GM12878 (cell line): ENCODE data around the gene WDR86. TPM values are rescaled to one million over a fixed set of nuclear protein-coding genes. Genes with fewer than 3 reads are reported as not detected.

Experiments used
- ATAC-seq: fragments of 200-7000 bp; cut with Tn5 transposase; 3 replicates; pipeline ENCODE4 v1.9.1; 2020; ENCODE audit warnings: mild to moderate bottlenecking, moderate library complexity
- BruUV-seq: library from RNA; stranded (reverse); fragments of 400-500 nt; replicated peaks from 2 replicates; lab custom pipeline; 2021; lab: Mats Ljungman, UMichigan
- CTCF ChIA-PET: fragments of 300-600 bp; sonication (Branson Sonifier 250); formaldehyde crosslinking; extraction: SDS; loops from one replicate; lab custom pipeline; 2021; ENCODE audit warnings: inconsistent platforms; lab: Yijun Ruan, JAX
- POLR2A ChIA-PET: fragments of 350-600 bp; formaldehyde crosslinking; extraction: SDS; loops from one replicate; lab custom pipeline; 2021; ENCODE audit warnings: inconsistent platforms; lab: Charles Lee
- RAD21 ChIA-PET: fragments of 300-600 bp; sonication (Branson Sonifier 250); formaldehyde crosslinking; loops from one replicate; lab custom pipeline; 2023; ENCODE audit warnings: antibody characterized with exemption; ENCODE audit not compliant: unreplicated experiment; lab: Charles Lee
- SMC1A ChIA-PET: fragments of 300-600 bp; sonication (Branson Sonifier 250); formaldehyde crosslinking; loops from one replicate; lab custom pipeline; 2023; ENCODE audit not compliant: unreplicated experiment, uncharacterized antibody; lab: Charles Lee
- DNase-seq: peaks from one replicate; pipeline ENCODE4 v3.0.0-alpha.2; 2011; ENCODE audit warnings: low read depth, low spot score
- FAIRE-seq: peaks from 3 replicates; lab custom pipeline; 2011; peaks lifted over from hg19 to GRCh38; lab: Jason Lieb, UNC
- H2AFZ ChIP-seq: 2 replicates; pipeline ENCODE4 v1.6.0; 2011; ENCODE audit warnings: low read depth, low read length, control low read depth; ENCODE audit not compliant: control insufficient read depth
- H3K27ac ChIP-seq: 2 replicates; pipeline ENCODE4 v1.5.1; 2011; ENCODE audit warnings: control low read depth; ENCODE audit not compliant: control insufficient read depth, insufficient read depth
- H3K27me3 ChIP-seq, 2 experiments: replicated peaks in 1 of 2; 2 replicates each; pipeline versions ENCODE4 v1.6.0 to v1.6.1; 2011; ENCODE audit warnings: low read length in 1 of 2; ENCODE audit not compliant: control insufficient read depth in 2 of 2, insufficient read depth in 2 of 2
- H3K36me3 ChIP-seq, 2 experiments: 2 replicates each; pipeline ENCODE4 v1.5.1; 2011; ENCODE audit warnings: low read length in 1 of 2; ENCODE audit not compliant: control insufficient read depth in 2 of 2, insufficient read depth in 2 of 2
- H3K4me1 ChIP-seq: 2 replicates; pipeline ENCODE4 v1.6.1; 2011; ENCODE audit warnings: mild to moderate bottlenecking, low read length, moderate library complexity, mixed read lengths; ENCODE audit not compliant: control insufficient read depth, insufficient read depth
- H3K4me2 ChIP-seq: 2 replicates; pipeline ENCODE4 v1.6.0; 2011; ENCODE audit warnings: control low read depth; ENCODE audit not compliant: control insufficient read depth, insufficient read depth
- H3K4me3 ChIP-seq: fragments of 200-600 bp; sonication (generic); 2 replicates; pipeline ENCODE4 v1.5.1; 2016
- H3K79me2 ChIP-seq: 2 replicates; pipeline ENCODE4 v1.6.0; 2011; ENCODE audit warnings: low read length; ENCODE audit not compliant: control insufficient read depth, insufficient read depth
- H3K9ac ChIP-seq: 2 replicates; pipeline ENCODE4 v1.8.0; 2011; ENCODE audit warnings: low read length, control low read depth, mixed read lengths; ENCODE audit not compliant: control insufficient read depth, insufficient read depth
- H3K9me3 ChIP-seq: replicated peaks from 3 replicates; pipeline ENCODE4 v1.5.1; 2011; ENCODE audit warnings: mild to moderate bottlenecking, low read length; ENCODE audit not compliant: control insufficient read depth, insufficient read depth
- H4K20me1 ChIP-seq: 2 replicates; pipeline ENCODE4 v1.6.0; 2011; ENCODE audit not compliant: control insufficient read depth, insufficient read depth
- ASH2L ChIP-seq: fragments of 300-600, 200-600 bp; sonication (generic); IDR thresholded peaks from 2 replicates; pipeline ENCODE4 v1.6.1; 2017; ENCODE audit warnings: low read depth, mild to moderate bottlenecking, borderline replicate concordance
- BACH1 ChIP-seq: fragments of 450-650 bp; IDR thresholded peaks from 2 replicates; pipeline ENCODE4 v1.6.1; 2017; ENCODE audit warnings: mild to moderate bottlenecking, borderline replicate concordance
- CBFB ChIP-seq: IDR thresholded peaks from 2 replicates; pipeline ENCODE4 v1.6.1; 2016; ENCODE audit warnings: antibody characterized with exemption, low read depth
- CEBPB ChIP-seq, 2 experiments: fragments of 150-350 bp in 1 of 2; IDR thresholded peaks; 2 replicates each; pipeline ENCODE4 v1.6.1; 2012 to 2014; ENCODE audit warnings: low read depth in 2 of 2, low read length in 2 of 2, borderline replicate concordance in 1 of 2, inconsistent platforms in 1 of 2
- FOS ChIP-seq: IDR thresholded peaks from 3 replicates; pipeline ENCODE4 v1.6.1; 2011; ENCODE audit warnings: borderline replicate concordance; ENCODE audit not compliant: insufficient read length; ENCODE audit errors: extremely low read depth
- IKZF2 ChIP-seq, 2 experiments: fragments of 450-650 bp; IDR thresholded peaks; 2 replicates each; pipeline ENCODE4 v1.6.1; 2017; ENCODE audit warnings: mild to moderate bottlenecking in 2 of 2, moderate library complexity in 2 of 2
- NR2F1 ChIP-seq: fragments of 450-650 bp; conservative IDR thresholded peaks from 2 replicates; pipeline ENCODE4 v1.6.1; 2017; ENCODE audit warnings: mild to moderate bottlenecking
- SMAD1 ChIP-seq: fragments of 450-650 bp; IDR thresholded peaks from 2 replicates; pipeline ENCODE4 v1.6.1; 2018; ENCODE audit warnings: mild to moderate bottlenecking, low read depth; ENCODE audit not compliant: partially characterized antibody
- ZBED1 ChIP-seq: IDR thresholded peaks from 2 replicates; pipeline ENCODE4 v1.6.1; 2016; ENCODE audit warnings: borderline replicate concordance
- ZNF207 ChIP-seq: fragments of 450-650 bp; IDR thresholded peaks from 2 replicates; pipeline ENCODE4 v1.6.1; 2014; ENCODE audit warnings: antibody characterized with exemption, mild to moderate bottlenecking, borderline replicate concordance
- WGBS: methylation state at CpG from one replicate; pipeline ENCODE4 v1.1.6; 2016; ENCODE audit warnings: low lambda C conversion rate; ENCODE audit not compliant: insufficient replicate concordance, insufficient coverage; ENCODE audit errors: missing lambda C conversion rate; 5-methylcytosine and 5-hydroxymethylcytosine counted together
- in situ Hi-C: fragments of 300-500 bp; cut with MboI; formaldehyde crosslinking; loops from 9 replicates; pipeline ENCODE4 v1.14.3; 2018; ENCODE audit warnings: mixed read lengths
- intact Hi-C: fragments of 100-400 bp; cut with micrococcal nuclease; formaldehyde crosslinking; loops from one replicate; pipeline ENCODE4 v1.14.2; 2022; ENCODE audit not compliant: unreplicated experiment
- polyA plus RNA-seq, 11 experiments: library from polyadenylated mRNA; depleted of rRNA in 4 of 11; unstranded in 6 of 11; stranded (reverse) in 5 of 11; fragments of >200 nt; fragmentation: Nextera tagmentation in 4 of 11; fragmentation: Illumina TruSeq in 1 of 11; extraction: Ambion mirVana in 4 of 11; extraction: Trizol in 1 of 11; gene quantifications; 1 replicate in 1 of 11; 2 replicates in 10 of 11; pipeline versions ENCODE4 v1.2.1 to v1.2.3, GENCODE V29; 2011 to 2016; ENCODE audit warnings: inconsistent platforms in 2 of 11, missing spikeins in 2 of 11, low read depth in 1 of 11
- total RNA-seq, 4 experiments: library from RNA; depleted of rRNA in 3 of 4; stranded (reverse); fragments of >200 nt in 3 of 4; fragmentation: Illumina TruSeq in 1 of 4; extraction: Trizol in 1 of 4; gene quantifications; 2 replicates each; pipeline versions ENCODE4 v1.2.1 to v1.2.3, GENCODE V29; 2013 to 2021
- TF ChIP-seq, protein P1 (sequence below): fragments of 450-650 bp; IDR thresholded peaks from 2 replicates; pipeline ENCODE4 v1.6.1; 2018; ENCODE audit warnings: borderline replicate concordance, mild to moderate bottlenecking; ENCODE audit not compliant: partially characterized antibody
- TF ChIP-seq, protein P2 (sequence below): fragments of 450-650 bp; IDR thresholded peaks from 2 replicates; pipeline ENCODE4 v1.6.1; 2017; ENCODE audit warnings: borderline replicate concordance
- TF ChIP-seq, protein P3 (sequence below): fragments of 150-350 bp; IDR thresholded peaks from 2 replicates; pipeline ENCODE4 v1.6.1; 2016; ENCODE audit warnings: low read depth, low read length
- TF ChIP-seq, protein P4 (sequence below): fragments of 450-650 bp; conservative IDR thresholded peaks from 2 replicates; pipeline ENCODE4 v1.6.1; 2017; ENCODE audit warnings: mild to moderate bottlenecking, moderate library complexity

The WDR86 gene
- total and polyA plus RNA-seq, 10 of the 15 experiments (the other 5 are each of a cell fraction or from before 2014, with no cell fraction given), result 0.05 to 0.19 (median 0.15) TPM; not detected in 7

DNA sequence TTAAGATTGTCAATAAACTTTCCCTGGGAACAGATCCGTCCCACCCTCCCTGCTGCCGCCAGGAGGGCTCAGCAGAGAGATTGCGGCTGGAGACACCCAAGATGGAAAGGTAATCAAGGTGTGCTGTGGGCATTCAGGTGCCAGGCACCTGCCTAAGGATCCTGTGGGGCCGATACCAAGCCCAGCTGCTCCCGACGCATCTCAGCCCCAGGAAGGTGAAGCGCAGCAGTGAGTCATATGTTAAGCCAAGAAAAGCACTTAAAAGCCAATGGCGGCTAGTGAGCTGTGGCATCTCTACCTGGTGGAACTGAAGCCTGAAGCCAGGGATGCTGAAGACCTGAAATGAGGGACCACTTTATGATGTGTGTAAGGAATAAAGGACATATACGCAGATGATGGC is 6.1 kb downstream of the WDR86 start:
- FAIRE-seq, result no peak
- Histone ChIP-seq H3K27me3 (peaks cover under 1 to 1% of the 10 kb centered on the region in 2 experiments; a peak in 1 of 4 replicates), H3K79me2 (no peaks in the 10 kb centered on the region), H3K36me3 (no peaks in the 10 kb centered on the region), H2AFZ (no peak overlapping the region), H3K9me3 (no peaks in the 10 kb centered on the region), H3K4me3 (no peak overlapping the region), H3K27ac (no peak overlapping the region), H4K20me1 (no peaks in the 10 kb centered on the region), H3K4me2 (no peak overlapping the region), H3K4me1 (peaks cover 13% of the 10 kb centered on the region), H3K9ac (no peak overlapping the region)
- ChIA-PET RAD21 (no interaction called here), SMC1A (no interaction called here), POLR2A (no interaction called here), CTCF (no interaction called here)
- no peak for DNase-seq
- ATAC-seq, result no peak
- no TSS peak for BruUV-seq
- WGBS, result 80% methylated on average over 9 of the region's 9 CpGs
- in situ Hi-C loops, result no loop called here
- intact Hi-C loops, result no loop called here
- TF ChIP-seq, protein P1, sequence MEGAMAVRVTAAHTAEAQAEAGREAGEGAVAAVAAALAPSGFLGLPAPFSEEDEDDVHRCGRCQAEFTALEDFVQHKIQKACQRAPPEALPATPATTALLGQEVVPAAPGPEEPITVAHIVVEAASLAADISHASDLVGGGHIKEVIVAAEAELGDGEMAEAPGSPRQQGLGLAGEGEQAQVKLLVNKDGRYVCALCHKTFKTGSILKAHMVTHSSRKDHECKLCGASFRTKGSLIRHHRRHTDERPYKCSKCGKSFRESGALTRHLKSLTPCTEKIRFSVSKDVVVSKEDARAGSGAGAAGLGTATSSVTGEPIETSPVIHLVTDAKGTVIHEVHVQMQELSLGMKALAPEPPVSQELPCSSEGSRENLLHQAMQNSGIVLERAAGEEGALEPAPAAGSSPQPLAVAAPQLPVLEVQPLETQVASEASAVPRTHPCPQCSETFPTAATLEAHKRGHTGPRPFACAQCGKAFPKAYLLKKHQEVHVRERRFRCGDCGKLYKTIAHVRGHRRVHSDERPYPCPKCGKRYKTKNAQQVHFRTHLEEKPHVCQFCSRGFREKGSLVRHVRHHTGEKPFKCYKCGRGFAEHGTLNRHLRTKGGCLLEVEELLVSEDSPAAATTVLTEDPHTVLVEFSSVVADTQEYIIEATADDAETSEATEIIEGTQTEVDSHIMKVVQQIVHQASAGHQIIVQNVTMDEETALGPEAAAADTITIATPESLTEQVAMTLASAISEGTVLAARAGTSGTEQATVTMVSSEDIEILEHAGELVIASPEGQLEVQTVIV, result no peak
- TF ChIP-seq ZNF207 (no peak), CBFB (no peak), SMAD1 (no peak), ZBED1 (no peak), FOS (no peak), IKZF2 (IDR thresholded peaks at IDR 0.05) (no peak), NR2F1 (no peak), CEBPB (IDR thresholded peaks at IDR 0.05; ENCODE audit: borderline replicate concordance in 1 of 2, low read depth in 2 of 2, low read length in 2 of 2) (no peak), ASH2L (no peak), BACH1 (no peak)
- TF ChIP-seq, protein P2, sequence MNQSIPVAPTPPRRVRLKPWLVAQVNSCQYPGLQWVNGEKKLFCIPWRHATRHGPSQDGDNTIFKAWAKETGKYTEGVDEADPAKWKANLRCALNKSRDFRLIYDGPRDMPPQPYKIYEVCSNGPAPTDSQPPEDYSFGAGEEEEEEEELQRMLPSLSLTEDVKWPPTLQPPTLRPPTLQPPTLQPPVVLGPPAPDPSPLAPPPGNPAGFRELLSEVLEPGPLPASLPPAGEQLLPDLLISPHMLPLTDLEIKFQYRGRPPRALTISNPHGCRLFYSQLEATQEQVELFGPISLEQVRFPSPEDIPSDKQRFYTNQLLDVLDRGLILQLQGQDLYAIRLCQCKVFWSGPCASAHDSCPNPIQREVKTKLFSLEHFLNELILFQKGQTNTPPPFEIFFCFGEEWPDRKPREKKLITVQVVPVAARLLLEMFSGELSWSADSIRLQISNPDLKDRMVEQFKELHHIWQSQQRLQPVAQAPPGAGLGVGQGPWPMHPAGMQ, result no peak
- TF ChIP-seq, protein P3, sequence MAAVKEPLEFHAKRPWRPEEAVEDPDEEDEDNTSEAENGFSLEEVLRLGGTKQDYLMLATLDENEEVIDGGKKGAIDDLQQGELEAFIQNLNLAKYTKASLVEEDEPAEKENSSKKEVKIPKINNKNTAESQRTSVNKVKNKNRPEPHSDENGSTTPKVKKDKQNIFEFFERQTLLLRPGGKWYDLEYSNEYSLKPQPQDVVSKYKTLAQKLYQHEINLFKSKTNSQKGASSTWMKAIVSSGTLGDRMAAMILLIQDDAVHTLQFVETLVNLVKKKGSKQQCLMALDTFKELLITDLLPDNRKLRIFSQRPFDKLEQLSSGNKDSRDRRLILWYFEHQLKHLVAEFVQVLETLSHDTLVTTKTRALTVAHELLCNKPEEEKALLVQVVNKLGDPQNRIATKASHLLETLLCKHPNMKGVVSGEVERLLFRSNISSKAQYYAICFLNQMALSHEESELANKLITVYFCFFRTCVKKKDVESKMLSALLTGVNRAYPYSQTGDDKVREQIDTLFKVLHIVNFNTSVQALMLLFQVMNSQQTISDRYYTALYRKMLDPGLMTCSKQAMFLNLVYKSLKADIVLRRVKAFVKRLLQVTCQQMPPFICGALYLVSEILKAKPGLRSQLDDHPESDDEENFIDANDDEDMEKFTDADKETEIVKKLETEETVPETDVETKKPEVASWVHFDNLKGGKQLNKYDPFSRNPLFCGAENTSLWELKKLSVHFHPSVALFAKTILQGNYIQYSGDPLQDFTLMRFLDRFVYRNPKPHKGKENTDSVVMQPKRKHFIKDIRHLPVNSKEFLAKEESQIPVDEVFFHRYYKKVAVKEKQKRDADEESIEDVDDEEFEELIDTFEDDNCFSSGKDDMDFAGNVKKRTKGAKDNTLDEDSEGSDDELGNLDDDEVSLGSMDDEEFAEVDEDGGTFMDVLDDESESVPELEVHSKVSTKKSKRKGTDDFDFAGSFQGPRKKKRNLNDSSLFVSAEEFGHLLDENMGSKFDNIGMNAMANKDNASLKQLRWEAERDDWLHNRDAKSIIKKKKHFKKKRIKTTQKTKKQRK, result no peak
- TF ChIP-seq, protein P4, sequence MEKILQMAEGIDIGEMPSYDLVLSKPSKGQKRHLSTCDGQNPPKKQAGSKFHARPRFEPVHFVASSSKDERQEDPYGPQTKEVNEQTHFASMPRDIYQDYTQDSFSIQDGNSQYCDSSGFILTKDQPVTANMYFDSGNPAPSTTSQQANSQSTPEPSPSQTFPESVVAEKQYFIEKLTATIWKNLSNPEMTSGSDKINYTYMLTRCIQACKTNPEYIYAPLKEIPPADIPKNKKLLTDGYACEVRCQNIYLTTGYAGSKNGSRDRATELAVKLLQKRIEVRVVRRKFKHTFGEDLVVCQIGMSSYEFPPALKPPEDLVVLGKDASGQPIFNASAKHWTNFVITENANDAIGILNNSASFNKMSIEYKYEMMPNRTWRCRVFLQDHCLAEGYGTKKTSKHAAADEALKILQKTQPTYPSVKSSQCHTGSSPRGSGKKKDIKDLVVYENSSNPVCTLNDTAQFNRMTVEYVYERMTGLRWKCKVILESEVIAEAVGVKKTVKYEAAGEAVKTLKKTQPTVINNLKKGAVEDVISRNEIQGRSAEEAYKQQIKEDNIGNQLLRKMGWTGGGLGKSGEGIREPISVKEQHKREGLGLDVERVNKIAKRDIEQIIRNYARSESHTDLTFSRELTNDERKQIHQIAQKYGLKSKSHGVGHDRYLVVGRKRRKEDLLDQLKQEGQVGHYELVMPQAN, result no peak
